HG02759 (cell line): ENCODE measurements around the gene CXCR6.
A peak's percentile ranks its signal among the peaks of the same experiment; 100 is the strongest.

Source experiments
- ATAC-seq: cut with Tn5 transposase; IDR thresholded peaks from one replicate; pipeline ENCODE4 v1.9.1; 2021; ENCODE audit warnings: mild to moderate bottlenecking, moderate library complexity; ENCODE audit not compliant: unreplicated experiment

The CXCR6 gene

GRCh38 chr3:45946875-45947274 is 3.6 kb downstream of the CXCR6 start:
- no peak for ATAC-seq

DNA sequence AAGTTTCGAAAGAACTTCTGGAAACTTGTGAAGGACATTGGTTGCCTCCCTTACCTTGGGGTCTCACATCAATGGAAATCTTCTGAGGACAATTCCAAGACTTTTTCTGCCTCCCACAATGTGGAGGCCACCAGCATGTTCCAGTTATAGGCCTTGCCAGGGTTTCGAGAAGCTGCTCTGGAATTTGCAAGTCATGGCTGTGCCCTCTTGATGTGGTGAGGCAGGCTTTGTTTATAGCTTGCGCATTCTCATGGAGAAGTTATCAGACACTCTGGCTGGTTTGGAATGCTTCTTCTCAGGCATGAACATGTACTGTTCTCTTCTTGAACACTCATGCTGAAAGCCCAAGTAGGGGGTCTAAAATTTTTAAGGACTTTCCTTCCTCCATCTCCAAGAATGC is 4.1 kb downstream of the CXCR6 start:
- ATAC-seq: no peak

GRCh38 chr3:45948311-45948781 is 5.1 kb downstream of the CXCR6 start:
- ATAC-seq: no peak

GRCh38 chr3:45948881-45949280 is 5.6 kb downstream of the CXCR6 start:
- no peak for ATAC-seq

GRCh38 chr3:45949432-45949831 is 6.2 kb downstream of the CXCR6 start:
- no peak for ATAC-seq

GRCh38 chr3:45950131-45950530 is 6.9 kb downstream of the CXCR6 start:
- ATAC-seq: no peak

GRCh38 chr3:45950686-45951600 is 7.7 kb downstream of the CXCR6 start:
- ATAC-seq: no peak

DNA sequence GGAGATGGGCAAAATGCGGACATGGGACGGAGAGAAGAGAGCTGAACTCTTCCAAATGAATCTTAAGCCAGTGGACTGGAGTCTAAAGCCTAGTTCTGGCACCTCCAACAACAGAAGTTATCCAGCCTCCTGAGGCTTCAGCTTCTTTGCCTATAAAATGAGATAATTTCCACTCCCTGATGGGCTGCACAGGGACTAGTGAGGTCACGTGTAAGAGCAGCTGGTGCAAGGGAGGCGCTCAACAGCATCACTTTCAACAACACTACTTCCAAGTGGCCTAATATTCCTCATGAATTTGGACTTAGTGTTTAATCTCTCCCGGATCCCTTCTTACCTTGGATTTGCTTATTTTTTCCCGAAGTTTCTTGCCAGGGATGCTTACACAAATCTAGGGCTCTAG is 8.7 kb downstream of the CXCR6 start:
- no peak for ATAC-seq

- no peak for ATAC-seq
Observed at GRCh38 chr3:45952456-45952855, 9.2 kb downstream of the CXCR6 start.

GRCh38 chr3:45953536-45953935 is 10.3 kb downstream of the CXCR6 start:
- no peak for ATAC-seq

DNA sequence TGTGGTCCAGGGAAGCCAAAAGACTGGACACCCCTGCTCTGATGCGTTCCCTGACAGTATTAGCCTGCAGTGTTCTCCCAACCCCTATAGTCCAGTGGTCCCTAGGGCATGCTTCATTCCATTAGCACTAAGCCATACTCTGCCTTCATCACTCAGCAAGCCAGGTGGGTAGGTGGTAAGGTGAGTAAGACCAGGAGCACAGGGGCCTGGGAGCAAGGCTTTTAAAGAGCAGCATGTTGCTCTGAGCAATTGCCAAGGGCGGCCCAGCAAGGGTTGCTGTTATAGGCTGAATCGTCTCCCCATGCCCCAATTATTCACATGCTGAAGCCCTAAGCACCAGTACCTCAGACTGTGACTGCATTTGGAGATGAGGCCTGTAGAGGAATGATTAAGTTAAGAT is 11.0 kb downstream of the CXCR6 start:
- ATAC-seq: no peak

DNA sequence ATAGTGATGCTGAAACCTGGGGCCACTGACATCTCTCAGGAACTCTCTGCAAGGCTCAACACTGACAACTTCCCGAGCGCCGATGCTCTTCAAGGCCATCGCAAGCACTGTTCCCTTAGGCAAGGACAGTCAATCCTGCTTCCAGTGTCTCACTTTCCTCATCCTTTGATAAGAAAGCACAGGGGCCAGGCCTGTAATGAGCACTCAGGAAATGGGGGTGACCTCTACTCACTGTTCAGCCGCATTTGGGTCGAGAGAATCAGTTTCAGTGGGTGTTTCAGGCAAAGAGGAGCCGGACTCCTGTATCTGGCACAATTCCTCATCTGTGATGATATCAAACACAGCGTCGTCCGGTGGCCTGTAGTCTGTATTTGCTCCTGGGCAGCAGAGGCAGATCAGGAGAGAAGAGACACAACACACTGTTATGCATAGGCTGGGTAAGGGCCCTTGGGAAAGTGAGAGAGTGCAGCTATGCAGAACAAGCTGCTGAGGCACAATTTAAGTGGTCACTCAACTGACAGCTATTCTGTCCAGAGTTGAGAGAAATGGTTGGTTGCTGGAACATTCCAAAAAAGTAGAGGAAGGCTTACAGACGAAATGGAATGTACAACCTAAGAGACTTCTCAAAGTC is 11.9 kb downstream of the CXCR6 start:
- no peak for ATAC-seq

- ATAC-seq: no peak
Observed at GRCh38 chr3:45955706-45956105, 12.4 kb downstream of the CXCR6 start.

- no peak for ATAC-seq
Observed at GRCh38 chr3:45957586-45957985, 14.3 kb downstream of the CXCR6 start.

- ATAC-seq: no peak
Observed at GRCh38 chr3:45958321-45958791, 15.1 kb downstream of the CXCR6 start.

GRCh38 chr3:45959201-45959600 is 15.9 kb downstream of the CXCR6 start:
- no peak for ATAC-seq

DNA sequence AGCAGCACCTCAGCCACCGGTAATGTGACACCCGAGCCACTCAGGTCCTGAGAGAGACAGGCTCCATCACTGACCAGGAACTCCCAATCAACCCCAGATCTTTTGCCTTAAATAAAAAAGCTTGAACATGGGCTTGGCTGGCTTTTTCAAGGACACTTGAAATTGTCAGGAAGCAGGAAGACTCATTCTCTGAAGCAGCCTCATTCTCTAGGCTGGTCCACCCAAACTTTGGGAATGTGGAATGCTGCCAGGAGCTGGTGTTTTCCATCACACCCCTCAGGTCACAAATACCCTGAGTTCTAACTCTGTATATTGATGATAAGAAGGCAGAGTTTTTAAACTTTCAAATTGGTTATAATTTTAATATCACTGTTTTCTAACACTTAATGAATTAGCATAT is 17.0 kb downstream of the CXCR6 start:
- ATAC-seq: no peak

- peak; percentile 52 for ATAC-seq
Observed at GRCh38 chr3:45962033-45962432, 18.8 kb downstream of the CXCR6 start.

- ATAC-seq: peak; percentile 56
Observed at GRCh38 chr3:45964139-45964538, 20.9 kb downstream of the CXCR6 start.

GRCh38 chr3:45965253-45965652 is 22.0 kb downstream of the CXCR6 start:
- no peak for ATAC-seq

DNA sequence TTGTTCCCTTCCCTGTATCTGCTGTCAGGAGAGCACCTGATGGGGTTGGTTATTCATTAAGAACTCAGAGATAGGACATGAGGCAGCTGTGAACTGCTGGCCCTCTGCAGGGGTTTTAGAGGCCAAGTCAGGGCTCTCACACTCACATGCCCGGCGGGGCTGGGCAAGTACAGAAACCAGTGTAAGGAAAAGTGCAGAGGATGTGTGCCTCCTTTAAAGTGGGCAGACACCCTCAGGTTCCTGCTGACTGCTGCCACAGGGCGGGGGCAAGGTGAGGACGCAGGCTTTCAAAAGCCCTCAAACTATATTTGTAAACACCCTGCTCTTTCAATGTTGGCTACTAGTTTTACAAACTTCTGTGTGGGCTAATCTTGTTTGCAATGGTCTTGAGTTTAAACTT is 22.4 kb downstream of the CXCR6 start:
- ATAC-seq: no peak

- no peak for ATAC-seq
Observed at GRCh38 chr3:45966371-45966791, 23.1 kb downstream of the CXCR6 start.
